Dendritic cell treated with granulocyte-macrophage colony-stimulating factor and Interleukin-4, amounts not matched to agents 40 ng/mL and 50 ng/mL, for 4 days (primary cell): Measurements from ENCODE around the gene PHF14.

Experiments
- H3K27ac Mint-ChIP-seq: one replicate; pipeline ENCODE4 v1.8.0; 2022; ENCODE audit warnings: mild to moderate bottlenecking, mixed read lengths
- H3K27me3 Mint-ChIP-seq: one replicate; pipeline ENCODE4 v1.8.0; 2022; ENCODE audit warnings: mild to moderate bottlenecking, mixed read lengths
- H3K36me3 Mint-ChIP-seq: one replicate; pipeline ENCODE4 v1.8.0; 2022; ENCODE audit warnings: low read depth, mixed read lengths
- H3K4me1 Mint-ChIP-seq: one replicate; pipeline ENCODE4 v1.8.0; 2022; ENCODE audit warnings: low read depth, mixed read lengths
- H3K4me3 Mint-ChIP-seq: one replicate; pipeline ENCODE4 v1.8.0; 2022; ENCODE audit warnings: mild to moderate bottlenecking, moderate library complexity, mixed read lengths
- H3K9me3 Mint-ChIP-seq: one replicate; pipeline ENCODE4 v1.8.0; 2022; ENCODE audit warnings: mixed read lengths
- intact Hi-C: fragments of 100-400 bp; cut with micrococcal nuclease; formaldehyde crosslinking; loops from one replicate; pipeline ENCODE4 v1.15.0; 2022

The PHF14 gene

GRCh38 chr7:11206177-11206899 is 232.7 kb downstream of the PHF14 start:
- Mint-ChIP-seq H3K27ac (no peak overlapping the region), H3K36me3 (no peaks in the 10 kb centered on the region), H3K4me1 (peaks cover 5% of the 10 kb centered on the region), H3K4me3 (no peak overlapping the region), H3K9me3 (no peaks in the 10 kb centered on the region), H3K27me3 (no peaks in the 10 kb centered on the region)
- intact Hi-C loops, result no loop called here

DNA sequence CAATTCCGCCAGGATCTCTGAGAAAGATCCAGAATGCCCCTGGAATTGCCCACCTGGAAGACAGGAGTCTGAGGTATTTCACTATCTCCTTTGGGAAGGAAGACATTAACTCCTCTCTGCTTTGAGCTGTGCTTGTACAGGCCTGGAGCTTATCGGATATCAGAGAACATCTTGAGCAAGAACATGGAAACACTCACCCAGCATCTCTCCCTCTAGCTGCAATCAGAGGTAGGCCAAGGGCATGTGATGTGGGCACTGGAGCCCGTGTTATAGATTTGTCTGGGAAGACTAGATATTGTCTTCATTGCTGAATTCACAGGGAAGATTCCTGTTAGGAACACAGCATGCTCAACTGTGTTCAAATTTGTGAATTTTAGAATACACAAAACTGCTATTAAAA is 233.9 kb downstream of the PHF14 start:
- H3K27me3 Mint-ChIP-seq, result no peaks in the 10 kb centered on the region
- no peaks in the 10 kb centered on the region for H3K9me3 Mint-ChIP-seq
- no peak overlapping the region for H3K27ac Mint-ChIP-seq
- no peak overlapping the region for H3K4me3 Mint-ChIP-seq
- intact Hi-C loops, result no loop called here
- peaks cover 8% of the 10 kb centered on the region for H3K4me1 Mint-ChIP-seq
- no peaks in the 10 kb centered on the region for H3K36me3 Mint-ChIP-seq

DNA sequence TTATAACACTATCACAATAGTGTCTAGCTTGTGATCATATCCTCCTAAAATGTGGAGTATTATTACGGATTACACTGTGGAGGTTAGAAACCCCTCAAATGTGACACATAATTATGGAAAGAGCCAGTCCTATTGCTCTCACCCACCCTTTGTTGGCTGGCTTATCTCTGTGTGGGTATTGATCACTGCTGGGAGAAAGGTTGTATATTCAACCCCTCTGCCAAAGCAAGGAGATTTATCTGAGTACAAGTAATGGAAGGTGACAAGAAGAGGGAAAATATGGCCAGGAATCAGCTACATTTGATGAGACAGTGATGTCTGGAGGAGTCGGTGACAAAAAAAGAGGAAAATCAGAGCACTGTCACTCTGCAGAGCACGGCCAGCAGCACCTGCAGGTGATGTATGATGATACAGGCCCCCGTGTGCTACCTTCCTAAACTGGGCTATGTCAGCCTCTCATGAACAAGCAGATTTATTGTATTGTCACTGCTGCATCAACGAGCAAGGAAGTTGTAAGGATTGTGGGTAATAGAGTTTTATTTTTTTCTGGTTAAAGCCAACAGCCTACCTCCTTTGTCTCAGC is 235.3 kb downstream of the PHF14 start:
- Mint-ChIP-seq H3K36me3 (no peaks in the 10 kb centered on the region), H3K4me3 (no peak overlapping the region), H3K27ac (no peak overlapping the region), H3K27me3 (no peaks in the 10 kb centered on the region), H3K4me1 (peaks cover 8% of the 10 kb centered on the region), H3K9me3 (no peaks in the 10 kb centered on the region)
- intact Hi-C loops, result no loop called here

- Mint-ChIP-seq H3K4me3 (no peak overlapping the region), H3K9me3 (no peaks in the 10 kb centered on the region), H3K27ac (no peak overlapping the region), H3K4me1 (peaks cover 12% of the 10 kb centered on the region), H3K36me3 (no peaks in the 10 kb centered on the region), H3K27me3 (no peaks in the 10 kb centered on the region)
- intact Hi-C loops, result loop anchor here (10.0 kb wide), 1 partner anchor 796 kb away; no protein-coding TSS in a partner anchor
Measured at GRCh38 chr7:11210374-11210773, 236.7 kb downstream of the PHF14 start.

DNA sequence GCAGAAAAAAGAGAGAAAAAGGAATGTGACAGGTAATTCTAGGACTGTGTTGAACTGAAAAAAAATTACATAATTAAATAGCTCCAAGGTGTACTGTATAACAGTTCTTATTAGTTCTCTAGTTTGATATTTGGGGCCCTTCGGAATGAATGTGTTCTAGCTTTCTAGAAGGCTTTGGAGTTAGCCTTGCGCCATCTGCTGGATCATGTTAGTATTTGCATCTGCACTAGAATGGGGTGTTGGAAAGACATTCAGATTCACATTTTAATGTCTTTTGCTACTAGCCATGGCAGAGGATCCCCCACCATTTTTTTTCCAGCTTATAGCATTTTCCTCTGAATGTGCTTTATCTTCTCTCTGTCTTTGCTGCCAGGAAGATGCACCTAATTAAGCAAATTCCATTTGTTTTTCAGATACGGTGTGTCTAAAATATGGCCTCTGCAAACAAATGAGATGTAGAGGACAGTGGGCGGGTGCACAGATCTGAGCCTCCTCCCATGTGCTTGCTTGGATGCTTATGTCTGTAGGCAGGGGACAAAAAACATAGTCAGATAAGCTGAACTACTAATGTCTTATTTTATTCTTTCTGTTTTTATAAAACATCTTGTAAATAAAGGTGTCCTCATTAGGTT is 238.5 kb downstream of the PHF14 start:
- H3K36me3 Mint-ChIP-seq, result no peaks in the 10 kb centered on the region
- intact Hi-C loops, result loop anchor here (10.0 kb wide), 1 partner anchor 797 kb away; no protein-coding TSS in a partner anchor

DNA sequence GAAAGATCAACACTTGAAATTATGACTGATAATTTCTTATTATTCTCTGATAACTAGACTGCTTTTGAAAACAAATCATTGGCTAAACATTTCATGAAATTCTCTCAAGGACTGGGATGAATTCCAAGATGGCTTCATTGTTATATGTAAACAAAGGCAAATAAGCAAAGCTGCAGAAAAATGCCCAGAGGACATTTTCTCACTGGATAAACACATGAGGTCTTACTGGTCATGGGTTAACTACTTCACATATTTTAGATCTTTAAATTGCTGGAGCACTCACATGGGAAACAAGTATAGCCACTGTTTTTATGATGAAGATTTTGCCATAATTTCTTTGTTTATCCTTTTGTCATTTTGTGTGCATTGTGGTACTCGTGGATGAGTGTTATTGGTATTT is 239.1 kb downstream of the PHF14 start:
- intact Hi-C loops, result loop anchor here (10.0 kb wide), 1 partner anchor 798 kb away; no protein-coding TSS in a partner anchor
- no peaks in the 10 kb centered on the region for H3K36me3 Mint-ChIP-seq
- H3K27ac Mint-ChIP-seq, result no peak overlapping the region
- H3K27me3 Mint-ChIP-seq, result no peaks in the 10 kb centered on the region
- H3K4me1 Mint-ChIP-seq, result peaks cover 15% of the 10 kb centered on the region
- no peaks in the 10 kb centered on the region for H3K9me3 Mint-ChIP-seq
- no peak overlapping the region for H3K4me3 Mint-ChIP-seq

More for the DNA sequence above, 238.5 kb downstream of the PHF14 start:
- no peak overlapping the region for H3K4me3 Mint-ChIP-seq
- no peak overlapping the region for H3K27ac Mint-ChIP-seq
- H3K4me1 Mint-ChIP-seq, result peaks cover 12% of the 10 kb centered on the region
- no peaks in the 10 kb centered on the region for H3K27me3 Mint-ChIP-seq
- no peaks in the 10 kb centered on the region for H3K9me3 Mint-ChIP-seq

DNA sequence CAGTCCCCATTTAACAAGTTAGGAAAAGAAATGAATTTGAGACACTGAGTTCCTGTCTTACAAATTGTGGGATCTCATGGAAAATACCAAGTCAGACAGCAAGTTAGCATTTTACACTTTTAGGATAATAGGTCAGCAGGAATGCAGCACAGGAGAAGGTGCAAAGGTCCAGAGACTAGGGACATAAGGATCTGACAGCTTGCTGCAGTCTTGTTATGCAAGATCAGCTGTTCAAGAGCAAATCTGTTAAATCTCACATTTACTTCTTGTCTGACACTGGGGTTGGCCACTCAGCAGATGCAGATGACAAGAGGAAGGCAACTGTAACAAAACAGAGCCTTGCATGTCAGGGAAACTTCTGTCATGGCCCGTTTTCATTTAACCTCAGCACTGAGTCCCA is 239.6 kb downstream of the PHF14 start:
- no peaks in the 10 kb centered on the region for H3K27me3 Mint-ChIP-seq
- intact Hi-C loops, result loop anchor here (10.0 kb wide), 1 partner anchor 798 kb away; no protein-coding TSS in a partner anchor
- H3K4me3 Mint-ChIP-seq, result no peak overlapping the region

GRCh38 chr7:11216276-11216675 is 242.6 kb downstream of the PHF14 start:
- H3K4me1 Mint-ChIP-seq, result peaks cover 22% of the 10 kb centered on the region
- intact Hi-C loops, result loop anchor here (10.0 kb wide), 1 partner anchor 801 kb away; no protein-coding TSS in a partner anchor
- no peak overlapping the region for H3K27ac Mint-ChIP-seq
- H3K27me3 Mint-ChIP-seq, result no peaks in the 10 kb centered on the region
- no peaks in the 10 kb centered on the region for H3K36me3 Mint-ChIP-seq
- H3K9me3 Mint-ChIP-seq, result no peaks in the 10 kb centered on the region
- H3K4me3 Mint-ChIP-seq, result no peak overlapping the region

More for the DNA sequence above, 239.6 kb downstream of the PHF14 start:
- Mint-ChIP-seq H3K27ac (no peak overlapping the region), H3K36me3 (no peaks in the 10 kb centered on the region), H3K9me3 (no peaks in the 10 kb centered on the region), H3K4me1 (peaks cover 19% of the 10 kb centered on the region)

GRCh38 chr7:11217848-11218565 is 244.3 kb downstream of the PHF14 start:
- H3K36me3 Mint-ChIP-seq, result no peaks in the 10 kb centered on the region
- H3K9me3 Mint-ChIP-seq, result no peaks in the 10 kb centered on the region
- no peak overlapping the region for H3K27ac Mint-ChIP-seq
- H3K4me1 Mint-ChIP-seq, result peaks cover 29% of the 10 kb centered on the region
- H3K27me3 Mint-ChIP-seq, result no peaks in the 10 kb centered on the region
- H3K4me3 Mint-ChIP-seq, result no peak overlapping the region
- intact Hi-C loops, result loop anchor here (10.0 kb wide), 1 partner anchor 803 kb away; no protein-coding TSS in a partner anchor
